ENCODE results near the gene SWI5. TPM values are rescaled to one million over a fixed set of nuclear protein-coding genes. Genes with fewer than 3 reads are reported as not detected.

SWI5 gene
- total and polyA plus RNA-seq, 2 experiments from 2014 or later: 29.0 to 55.7 TPM

- TF ChIP-seq CTCF (IDR thresholded peaks at IDR 0.05; ENCODE audit: poor library complexity) (no peak), EZH2 (IDR thresholded peaks at IDR 0.05; ENCODE audit: borderline replicate concordance) (no peak), EZH2phosphoT487 (IDR thresholded peaks at IDR 0.05; ENCODE audit: low read depth, severe bottlenecking, unreplicated experiment) (no peak)
- Histone ChIP-seq H2AFZ (no peak overlapping the region), H3K27ac (no peak overlapping the region), H3K4me1 (ENCODE audit: insufficient read depth) (no peaks in the 10 kb centered on the region), H3K36me3 (replicated peaks; ENCODE audit: insufficient read depth, low read depth) (no peaks in the 10 kb centered on the region), H4K20me1 (ENCODE audit: insufficient read depth, poor library complexity, severe bottlenecking) (no peaks in the 10 kb centered on the region), H3K9me2 (replicated peaks; ENCODE audit: insufficient read depth) (no peaks in the 10 kb centered on the region), H3K27me3 (no peaks in the 10 kb centered on the region), H3K79me2 (peaks cover 9% of the 10 kb centered on the region), H3K4me2 (no peak overlapping the region), H3K4me3 (no peak overlapping the region), H3K9me3 (ENCODE audit: low read depth) (no peaks in the 10 kb centered on the region)
- 93% methylated on average over 6 of the region's 6 CpGs for WGBS (ENCODE audit: low lambda C conversion rate, missing lambda C conversion rate)
- no peak for DNase-seq (ENCODE audit: low spot score)
These were observed 6.4 kb downstream of the SWI5 start for GRCh38 chr9:128282500-128282899.

GRCh38 chr9:128285033-128285784 is 9.1 kb downstream of the SWI5 start:
- TF ChIP-seq EZH2 (IDR thresholded peaks at IDR 0.05; ENCODE audit: borderline replicate concordance): no peak
- TF ChIP-seq EZH2phosphoT487 (IDR thresholded peaks at IDR 0.05; ENCODE audit: low read depth, severe bottlenecking, unreplicated experiment): no peak
- no peak for TF ChIP-seq CTCF (IDR thresholded peaks at IDR 0.05; ENCODE audit: poor library complexity)
- Histone ChIP-seq H3K27me3 (no peaks in the 10 kb centered on the region), H3K9me2 (replicated peaks; ENCODE audit: insufficient read depth) (no peaks in the 10 kb centered on the region), H3K4me1 (ENCODE audit: insufficient read depth) (no peaks in the 10 kb centered on the region), H3K36me3 (replicated peaks; ENCODE audit: insufficient read depth, low read depth) (no peaks in the 10 kb centered on the region), H4K20me1 (ENCODE audit: insufficient read depth, poor library complexity, severe bottlenecking) (no peaks in the 10 kb centered on the region), H3K4me3 (no peak overlapping the region), H3K79me2 (no peaks in the 10 kb centered on the region), H3K9me3 (ENCODE audit: low read depth) (no peaks in the 10 kb centered on the region), H3K27ac (no peak overlapping the region), H3K4me2 (no peak overlapping the region), H2AFZ (no peak overlapping the region)
- no peak for DNase-seq (ENCODE audit: low spot score)
- 98% methylated on average over 12 of the region's 12 CpGs for whole genome bisulfite sequencing (ENCODE audit: low lambda C conversion rate, missing lambda C conversion rate)

GRCh38 chr9:128286440-128286839 is 10.4 kb downstream of the SWI5 start:
- H3K79me2 ChIP-seq: no peaks in the 10 kb centered on the region
- H3K27me3 ChIP-seq: no peaks in the 10 kb centered on the region
- no peaks in the 10 kb centered on the region for H3K36me3 ChIP-seq (replicated peaks; ENCODE audit: insufficient read depth, low read depth)
- H3K4me1 ChIP-seq (ENCODE audit: insufficient read depth): no peaks in the 10 kb centered on the region
- H3K4me3 ChIP-seq: no peak overlapping the region
- no peak overlapping the region for H3K27ac ChIP-seq
- no peaks in the 10 kb centered on the region for H3K9me2 ChIP-seq (replicated peaks; ENCODE audit: insufficient read depth)
- TF ChIP-seq CTCF (IDR thresholded peaks at IDR 0.05; ENCODE audit: poor library complexity) (no peak), EZH2 (IDR thresholded peaks at IDR 0.05; ENCODE audit: borderline replicate concordance) (no peak)
- H4K20me1 ChIP-seq (ENCODE audit: insufficient read depth, poor library complexity, severe bottlenecking): no peaks in the 10 kb centered on the region
- no peaks in the 10 kb centered on the region for H3K9me3 ChIP-seq (ENCODE audit: low read depth)
- DNase-seq (ENCODE audit: low spot score): peak; percentile 32
- WGBS (ENCODE audit: low lambda C conversion rate, missing lambda C conversion rate): 88% methylated on average over 6 of the region's 6 CpGs
- no peak overlapping the region for H2AFZ ChIP-seq
- H3K4me2 ChIP-seq: no peak overlapping the region

Data from hepatocyte (in vitro differentiated cells).